ENCODE results near the gene GNG4.

Gene GNG4

GRCh38 chr1:235584973-235585372 is 64.6 kb downstream of the GNG4 start:
- Histone ChIP-seq H3K79me2 (ENCODE audit: control insufficient read depth, insufficient read depth, low read length) (no peaks in the 10 kb centered on the region), H2BK15ac (replicated peaks; ENCODE audit: low read depth) (no peak overlapping the region), H3K4me3 (ENCODE audit: low read length) (no peak overlapping the region), H3K56ac (ENCODE audit: low read length) (no peak overlapping the region), H3K27me3 (ENCODE audit: insufficient read depth, low read length, poor library complexity) (no peaks in the 10 kb centered on the region), H3K36me3 (ENCODE audit: control insufficient read depth, insufficient read depth, low read length) (no peaks in the 10 kb centered on the region), H3K4ac (ENCODE audit: low read depth, low read length) (no peak overlapping the region), H3K23ac (ENCODE audit: low read length) (no peak overlapping the region), H3K79me1 (ENCODE audit: low read length) (no peaks in the 10 kb centered on the region), H3K9ac (ENCODE audit: low read length) (no peak overlapping the region), H3K18ac (ENCODE audit: low read length) (no peak overlapping the region), H4K8ac (ENCODE audit: low read depth, low read length) (no peak overlapping the region), H3K4me1 (ENCODE audit: control insufficient read depth, low read depth, low read length) (no peaks in the 10 kb centered on the region), H2AK5ac (ENCODE audit: low read length) (no peak overlapping the region), H4K5ac (ENCODE audit: low read length) (no peak overlapping the region), H2BK5ac (ENCODE audit: low read length) (no peak overlapping the region), H2BK120ac (ENCODE audit: low read depth, low read length) (no peak overlapping the region), H3K4me2 (ENCODE audit: low read length) (no peak overlapping the region), H3K27ac (ENCODE audit: low read depth, low read length) (no peak overlapping the region)
- no CpG with 5 or more reads among the region's 2 CpGs for WGBS (ENCODE audit: extremely low coverage, insufficient coverage, low lambda C conversion rate)
- DNase-seq, result no peak

- Histone ChIP-seq H2BK5ac (ENCODE audit: low read length) (no peak overlapping the region), H3K4me3 (ENCODE audit: low read length) (no peak overlapping the region), H3K4me1 (ENCODE audit: control insufficient read depth, low read depth, low read length) (no peaks in the 10 kb centered on the region), H2BK15ac (replicated peaks; ENCODE audit: low read depth) (no peak overlapping the region), H3K56ac (ENCODE audit: low read length) (no peak overlapping the region), H3K9ac (ENCODE audit: low read length) (no peak overlapping the region), H4K8ac (ENCODE audit: low read depth, low read length) (no peak overlapping the region), H3K79me1 (ENCODE audit: low read length) (no peaks in the 10 kb centered on the region), H2BK120ac (ENCODE audit: low read depth, low read length) (no peak overlapping the region), H2AK5ac (ENCODE audit: low read length) (no peak overlapping the region), H3K36me3 (ENCODE audit: control insufficient read depth, insufficient read depth, low read length) (no peaks in the 10 kb centered on the region), H3K23ac (ENCODE audit: low read length) (no peak overlapping the region), H3K27ac (ENCODE audit: low read depth, low read length) (no peak overlapping the region), H3K27me3 (ENCODE audit: insufficient read depth, low read length, poor library complexity) (no peaks in the 10 kb centered on the region), H3K18ac (ENCODE audit: low read length) (no peak overlapping the region), H3K4me2 (ENCODE audit: low read length) (no peak overlapping the region), H3K79me2 (ENCODE audit: control insufficient read depth, insufficient read depth, low read length) (no peaks in the 10 kb centered on the region), H4K5ac (ENCODE audit: low read length) (no peak overlapping the region), H3K4ac (ENCODE audit: low read depth, low read length) (no peak overlapping the region)
- no peak for DNase-seq
- WGBS (ENCODE audit: extremely low coverage, insufficient coverage, low lambda C conversion rate), result no CpG with 5 or more reads among the region's 4 CpGs
Observed at GRCh38 chr1:235583511-235584001, 66.0 kb downstream of the GNG4 start.

- H3K27ac ChIP-seq (ENCODE audit: low read depth, low read length), result no peak overlapping the region
- no peaks in the 10 kb centered on the region for H3K79me1 ChIP-seq (ENCODE audit: low read length)
- DNase-seq, result no peak
- no peak overlapping the region for H3K4ac ChIP-seq (ENCODE audit: low read depth, low read length)
- no peak overlapping the region for H3K23ac ChIP-seq (ENCODE audit: low read length)
- H3K9ac ChIP-seq (ENCODE audit: low read length), result no peak overlapping the region
- no peak overlapping the region for H3K4me3 ChIP-seq (ENCODE audit: low read length)
- no peak overlapping the region for H2BK15ac ChIP-seq (replicated peaks; ENCODE audit: low read depth)
- H3K27me3 ChIP-seq (ENCODE audit: insufficient read depth, low read length, poor library complexity), result no peaks in the 10 kb centered on the region
- H2BK5ac ChIP-seq (ENCODE audit: low read length), result no peak overlapping the region
- no peak overlapping the region for H2AK5ac ChIP-seq (ENCODE audit: low read length)
- no peak overlapping the region for H4K5ac ChIP-seq (ENCODE audit: low read length)
- H4K8ac ChIP-seq (ENCODE audit: low read depth, low read length), result no peak overlapping the region
- H3K56ac ChIP-seq (ENCODE audit: low read length), result no peak overlapping the region
- WGBS (ENCODE audit: extremely low coverage, insufficient coverage, low lambda C conversion rate), result no CpG with 5 or more reads among the region's 10 CpGs
- no peak overlapping the region for H2BK120ac ChIP-seq (ENCODE audit: low read depth, low read length)
- H3K4me2 ChIP-seq (ENCODE audit: low read length), result no peak overlapping the region
- no peaks in the 10 kb centered on the region for H3K4me1 ChIP-seq (ENCODE audit: control insufficient read depth, low read depth, low read length)
- no peaks in the 10 kb centered on the region for H3K79me2 ChIP-seq (ENCODE audit: control insufficient read depth, insufficient read depth, low read length)
- no peak overlapping the region for H3K18ac ChIP-seq (ENCODE audit: low read length)
- H3K36me3 ChIP-seq (ENCODE audit: control insufficient read depth, insufficient read depth, low read length), result no peaks in the 10 kb centered on the region
Observed at GRCh38 chr1:235582130-235582529, 67.5 kb downstream of the GNG4 start.

- Histone ChIP-seq H4K8ac (ENCODE audit: low read depth, low read length) (no peak overlapping the region), H3K4me3 (ENCODE audit: low read length) (no peak overlapping the region), H3K4ac (ENCODE audit: low read depth, low read length) (no peak overlapping the region), H3K27me3 (ENCODE audit: insufficient read depth, low read length, poor library complexity) (no peaks in the 10 kb centered on the region), H3K36me3 (ENCODE audit: control insufficient read depth, insufficient read depth, low read length) (no peaks in the 10 kb centered on the region), H2BK15ac (replicated peaks; ENCODE audit: low read depth) (no peak overlapping the region), H3K18ac (ENCODE audit: low read length) (no peak overlapping the region), H3K79me2 (ENCODE audit: control insufficient read depth, insufficient read depth, low read length) (no peaks in the 10 kb centered on the region), H3K56ac (ENCODE audit: low read length) (no peak overlapping the region), H2BK120ac (ENCODE audit: low read depth, low read length) (no peak overlapping the region), H3K4me1 (ENCODE audit: control insufficient read depth, low read depth, low read length) (no peaks in the 10 kb centered on the region), H4K5ac (ENCODE audit: low read length) (no peak overlapping the region), H3K4me2 (ENCODE audit: low read length) (no peak overlapping the region), H3K9ac (ENCODE audit: low read length) (no peak overlapping the region), H3K23ac (ENCODE audit: low read length) (no peak overlapping the region), H2BK5ac (ENCODE audit: low read length) (no peak overlapping the region), H2AK5ac (ENCODE audit: low read length) (no peak overlapping the region), H3K27ac (ENCODE audit: low read depth, low read length) (no peak overlapping the region), H3K79me1 (ENCODE audit: low read length) (no peaks in the 10 kb centered on the region)
- WGBS (ENCODE audit: extremely low coverage, insufficient coverage, low lambda C conversion rate), result no CpG with 5 or more reads among the region's 3 CpGs
- no peak for DNase-seq
Observed at GRCh38 chr1:235579891-235580290, 69.7 kb downstream of the GNG4 start.

GRCh38 chr1:235575597-235575996 is 74.0 kb downstream of the GNG4 start:
- H3K36me3 ChIP-seq (ENCODE audit: control insufficient read depth, insufficient read depth, low read length), result no peaks in the 10 kb centered on the region
- no peak overlapping the region for H2AK5ac ChIP-seq (ENCODE audit: low read length)
- no peak overlapping the region for H2BK5ac ChIP-seq (ENCODE audit: low read length)
- H3K4me3 ChIP-seq (ENCODE audit: low read length), result no peak overlapping the region
- H3K27me3 ChIP-seq (ENCODE audit: insufficient read depth, low read length, poor library complexity), result no peaks in the 10 kb centered on the region
- no peaks in the 10 kb centered on the region for H3K79me1 ChIP-seq (ENCODE audit: low read length)
- H3K56ac ChIP-seq (ENCODE audit: low read length), result no peak overlapping the region
- no peak overlapping the region for H3K4ac ChIP-seq (ENCODE audit: low read depth, low read length)
- no peak overlapping the region for H3K23ac ChIP-seq (ENCODE audit: low read length)
- H3K27ac ChIP-seq (ENCODE audit: low read depth, low read length), result no peak overlapping the region
- no peak overlapping the region for H3K18ac ChIP-seq (ENCODE audit: low read length)
- H4K5ac ChIP-seq (ENCODE audit: low read length), result no peak overlapping the region
- H3K79me2 ChIP-seq (ENCODE audit: control insufficient read depth, insufficient read depth, low read length), result no peaks in the 10 kb centered on the region
- no CpG with 5 or more reads among the region's 6 CpGs for WGBS (ENCODE audit: extremely low coverage, insufficient coverage, low lambda C conversion rate)
- H3K4me2 ChIP-seq (ENCODE audit: low read length), result no peak overlapping the region
- no peak overlapping the region for H3K9ac ChIP-seq (ENCODE audit: low read length)
- no peak overlapping the region for H2BK15ac ChIP-seq (replicated peaks; ENCODE audit: low read depth)
- no peak for DNase-seq
- no peak overlapping the region for H4K8ac ChIP-seq (ENCODE audit: low read depth, low read length)
- no peaks in the 10 kb centered on the region for H3K4me1 ChIP-seq (ENCODE audit: control insufficient read depth, low read depth, low read length)
- no peak overlapping the region for H2BK120ac ChIP-seq (ENCODE audit: low read depth, low read length)

- H3K56ac ChIP-seq (ENCODE audit: low read length), result no peak overlapping the region
- H3K23ac ChIP-seq (ENCODE audit: low read length), result no peak overlapping the region
- no peaks in the 10 kb centered on the region for H3K4me1 ChIP-seq (ENCODE audit: control insufficient read depth, low read depth, low read length)
- H3K4ac ChIP-seq (ENCODE audit: low read depth, low read length), result no peak overlapping the region
- DNase-seq, result no peak
- no peak overlapping the region for H3K4me2 ChIP-seq (ENCODE audit: low read length)
- H4K8ac ChIP-seq (ENCODE audit: low read depth, low read length), result no peak overlapping the region
- no peak overlapping the region for H3K18ac ChIP-seq (ENCODE audit: low read length)
- H3K27ac ChIP-seq (ENCODE audit: low read depth, low read length), result no peak overlapping the region
- no peaks in the 10 kb centered on the region for H3K79me2 ChIP-seq (ENCODE audit: control insufficient read depth, insufficient read depth, low read length)
- H2AK5ac ChIP-seq (ENCODE audit: low read length), result no peak overlapping the region
- WGBS (ENCODE audit: extremely low coverage, insufficient coverage, low lambda C conversion rate), result no CpG with 5 or more reads among the region's 2 CpGs
- no peak overlapping the region for H2BK15ac ChIP-seq (replicated peaks; ENCODE audit: low read depth)
- H3K79me1 ChIP-seq (ENCODE audit: low read length), result no peaks in the 10 kb centered on the region
- no peaks in the 10 kb centered on the region for H3K27me3 ChIP-seq (ENCODE audit: insufficient read depth, low read length, poor library complexity)
- H2BK120ac ChIP-seq (ENCODE audit: low read depth, low read length), result no peak overlapping the region
- H2BK5ac ChIP-seq (ENCODE audit: low read length), result no peak overlapping the region
- no peak overlapping the region for H3K9ac ChIP-seq (ENCODE audit: low read length)
- H3K4me3 ChIP-seq (ENCODE audit: low read length), result no peak overlapping the region
- H3K36me3 ChIP-seq (ENCODE audit: control insufficient read depth, insufficient read depth, low read length), result no peaks in the 10 kb centered on the region
- no peak overlapping the region for H4K5ac ChIP-seq (ENCODE audit: low read length)
Observed at GRCh38 chr1:235573880-235574279, 75.7 kb downstream of the GNG4 start.
